ENCODE measurements around the gene ANKRD6.
A peak's percentile ranks its signal among the peaks of the same experiment; 100 is the strongest.

Gene ANKRD6

DNA sequence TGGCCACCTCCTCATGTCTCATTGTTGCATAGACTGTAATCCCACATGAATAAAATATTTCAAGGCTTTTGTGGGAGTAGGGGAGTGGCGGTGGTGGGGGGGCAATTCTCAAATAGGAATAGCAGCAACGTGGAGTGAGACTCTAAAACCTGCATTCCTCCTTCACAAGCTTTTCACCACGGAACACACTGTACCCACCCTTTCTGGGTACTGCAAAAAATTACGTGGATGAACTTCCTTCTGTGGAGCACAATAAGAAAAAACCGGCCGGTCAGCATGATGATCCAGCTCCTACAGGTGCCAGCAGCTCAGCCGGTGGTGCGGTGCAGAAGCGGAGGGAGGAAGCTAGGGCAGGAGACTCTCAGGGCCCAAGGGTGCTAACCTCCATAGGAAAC lies 19.9 kb upstream of the ANKRD6 start:
- DNase-seq (ENCODE audit: low spot score), result no peak

DNA sequence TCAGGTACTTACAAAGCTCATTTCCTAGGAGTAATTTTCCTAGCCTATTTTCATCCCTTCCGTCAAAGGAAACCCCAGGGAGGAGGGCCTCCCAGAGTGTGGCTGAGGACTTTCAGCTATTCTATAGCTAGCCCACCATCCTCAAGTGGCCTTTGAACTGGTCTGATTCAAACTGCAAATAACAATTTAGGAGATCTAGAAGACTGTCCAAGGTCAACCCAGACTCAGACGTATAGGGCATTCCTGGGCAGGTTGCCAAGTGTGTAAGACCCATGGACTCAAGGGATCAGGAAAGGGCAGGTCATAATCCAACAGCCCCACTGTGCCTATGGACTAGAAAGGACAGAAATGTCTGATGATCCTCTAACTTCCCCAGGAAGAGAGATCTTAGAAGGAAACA lies 18.7 kb upstream of the ANKRD6 start:
- no peak for DNase-seq (ENCODE audit: low spot score)

DNA sequence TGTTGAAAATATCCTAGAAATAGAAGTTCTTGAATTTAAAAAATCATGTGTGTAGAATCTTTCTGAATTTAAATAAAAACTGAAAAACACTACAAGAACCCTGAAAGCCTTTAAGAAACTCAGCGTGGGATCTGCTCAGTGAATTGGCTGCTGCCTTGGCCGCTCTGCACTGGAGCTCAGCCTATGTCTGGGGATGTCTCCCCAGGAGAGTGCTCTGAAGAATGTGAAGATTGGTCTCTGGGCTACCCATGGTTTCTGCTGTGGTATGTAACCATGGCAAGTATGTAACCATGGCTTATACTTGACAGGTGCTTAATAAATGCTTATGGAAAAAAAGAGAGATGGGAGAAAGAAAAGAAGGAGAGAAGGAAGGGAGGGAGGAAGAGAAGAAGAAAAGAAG lies 17.8 kb upstream of the ANKRD6 start:
- DNase-seq (ENCODE audit: low spot score), result no peak

DNA sequence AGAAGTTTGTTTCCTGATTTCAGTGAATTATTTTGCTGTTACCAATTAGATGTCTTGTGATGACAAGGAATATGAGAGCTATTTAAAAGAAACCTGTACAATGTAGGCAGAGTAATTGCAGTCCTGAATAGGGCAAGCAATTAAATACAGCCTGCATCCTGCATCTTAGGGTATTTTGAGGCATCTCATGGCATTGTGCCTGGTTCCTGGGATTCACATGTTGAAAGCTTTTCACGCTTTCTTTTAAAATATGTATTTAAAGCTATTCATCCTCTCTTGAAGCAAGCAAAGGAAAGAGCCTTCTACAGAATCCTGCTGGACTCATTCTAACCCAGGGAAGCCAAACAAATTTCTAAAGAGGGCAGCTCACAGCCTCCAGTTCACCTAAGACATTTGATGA lies 16.2 kb upstream of the ANKRD6 start:
- no peak for DNase-seq (ENCODE audit: low spot score)

DNA sequence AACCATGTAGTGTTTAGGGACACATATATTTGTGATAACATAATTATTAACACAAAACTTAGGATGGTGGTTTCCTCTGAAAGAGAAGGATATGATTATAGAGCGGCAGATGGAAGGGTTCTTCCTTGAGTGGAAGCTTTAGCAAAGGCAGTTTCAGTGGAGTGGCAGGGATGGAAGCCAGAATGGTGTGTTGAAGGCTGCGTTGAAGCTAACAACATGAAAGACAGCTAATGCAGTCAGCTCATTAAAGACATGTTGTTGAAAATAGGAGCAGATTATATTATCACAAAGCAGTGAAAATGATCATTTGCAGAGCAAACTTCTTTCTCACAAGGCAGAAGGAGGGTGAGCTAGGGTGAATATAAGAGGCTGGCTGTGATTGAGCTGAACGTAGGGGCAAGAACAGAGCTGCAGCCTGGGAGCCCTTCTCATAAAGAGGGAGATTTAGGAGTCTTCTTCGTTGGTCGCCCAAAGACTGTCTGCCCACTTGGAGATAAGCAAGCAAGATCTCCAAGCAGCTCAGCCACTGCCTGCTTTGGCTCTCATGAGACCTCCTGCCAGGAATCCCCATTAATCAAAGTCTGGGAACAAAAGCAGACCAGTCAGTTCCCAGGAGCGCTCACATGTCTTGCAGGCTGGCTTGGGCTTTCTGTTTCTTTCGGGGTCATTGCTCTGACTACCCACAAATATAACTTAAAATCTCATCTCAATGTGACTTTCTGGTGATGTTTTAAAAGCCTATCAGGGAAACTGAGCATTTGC lies 2.6 kb upstream of the ANKRD6 start:
- no peak for DNase-seq (ENCODE audit: low spot score)

DNA sequence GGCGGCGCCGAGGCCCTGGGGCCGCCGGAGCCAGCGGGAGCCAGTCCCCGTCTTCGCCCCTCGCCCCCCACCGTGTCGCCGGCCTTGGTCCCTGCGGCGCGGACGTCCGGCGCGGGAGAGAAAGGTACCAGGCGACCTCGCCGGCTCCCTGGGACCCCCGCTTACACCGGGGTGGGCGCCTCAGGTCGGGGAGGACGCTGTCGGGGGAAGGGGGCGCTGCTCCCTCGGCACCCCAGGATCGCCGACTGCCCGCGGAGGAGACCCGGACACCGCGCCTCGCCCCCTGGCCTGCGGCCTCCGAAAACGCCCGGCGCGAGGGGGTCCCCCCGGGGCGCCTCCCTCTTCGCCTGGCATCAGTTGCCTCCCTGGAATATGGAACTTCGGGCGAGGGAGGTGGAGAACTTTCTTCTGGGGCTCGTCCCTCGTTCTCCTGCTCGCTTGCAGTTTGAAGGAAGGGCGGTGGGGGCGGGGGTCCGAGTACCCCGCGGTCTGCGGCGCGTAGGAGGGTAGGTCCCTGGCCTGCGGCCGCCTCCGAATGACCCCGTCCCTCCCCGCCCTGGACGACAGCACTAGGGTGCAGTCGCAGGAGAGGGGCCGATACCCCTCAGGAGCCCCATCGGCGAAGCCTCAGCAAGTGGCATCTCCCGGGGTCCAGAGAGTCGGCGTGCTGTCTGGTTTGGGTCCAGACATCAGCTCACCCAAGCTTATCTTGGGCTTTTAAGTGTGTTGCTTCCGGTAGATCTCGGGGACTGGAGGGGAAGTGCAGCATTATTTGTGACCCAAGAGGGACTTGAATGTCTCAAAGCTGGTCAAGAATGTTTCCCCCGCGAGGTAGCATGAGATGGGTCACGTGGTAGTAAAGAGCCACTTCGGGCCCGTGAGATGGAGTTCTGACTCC lies 549 bp downstream of the ANKRD6 start:
- peak; percentile 24 for DNase-seq (ENCODE audit: low spot score)

DNA sequence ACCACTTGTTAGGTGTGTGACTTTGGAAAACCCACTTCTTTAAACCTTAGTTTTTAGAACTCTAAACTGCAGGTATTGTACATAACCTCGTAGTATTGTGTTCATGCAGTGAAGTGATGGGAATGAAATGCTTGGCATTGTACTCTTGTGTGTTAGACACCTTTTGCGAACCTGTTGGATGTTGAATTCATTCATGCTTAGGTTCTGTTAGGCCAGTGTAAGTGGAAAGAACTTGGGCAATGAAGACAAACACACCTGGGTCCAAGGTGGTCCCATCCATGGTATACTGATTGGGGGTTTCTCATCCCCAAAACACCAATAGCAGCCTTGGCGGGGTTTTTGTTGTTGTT lies 1.2 kb downstream of the ANKRD6 start:
- DNase-seq (ENCODE audit: low spot score), result no peak

DNA sequence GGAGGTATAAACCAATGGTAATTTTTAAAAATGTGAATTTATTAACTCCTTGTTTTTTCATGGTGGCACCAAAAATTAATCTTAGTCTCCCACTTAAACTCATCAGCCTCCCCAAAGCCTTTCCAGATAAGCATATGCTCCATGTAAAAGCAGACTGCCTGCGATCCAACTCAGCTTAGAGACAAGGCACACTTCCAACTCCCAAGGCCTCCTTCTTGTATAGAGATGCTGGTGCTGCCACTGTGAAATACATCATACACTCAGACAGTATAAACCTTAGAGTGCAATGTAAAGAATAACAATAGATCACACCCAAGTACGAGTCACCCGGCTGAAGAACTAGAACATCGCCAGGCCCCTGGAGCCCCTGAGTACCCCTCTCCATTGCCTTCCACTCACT lies 2.0 kb downstream of the ANKRD6 start:
- no peak for DNase-seq (ENCODE audit: low spot score)

DNA sequence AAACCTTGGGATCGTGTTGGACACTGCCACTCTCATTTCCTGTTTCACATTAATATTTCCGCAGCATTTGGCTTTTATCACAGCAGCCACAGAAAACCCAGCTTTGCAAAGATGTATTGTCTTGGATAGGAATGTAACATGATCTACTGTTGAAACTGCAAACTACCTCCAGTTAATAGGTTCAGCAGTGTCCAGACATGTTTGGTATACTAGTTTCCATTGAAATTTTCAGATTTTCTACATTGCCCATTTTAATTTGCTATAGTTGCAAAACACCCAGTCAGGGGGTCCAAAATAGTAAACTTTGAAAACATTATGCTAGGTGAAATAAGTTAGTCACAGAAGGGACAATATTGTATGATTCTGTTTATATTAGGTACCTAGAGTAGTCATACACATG lies 3.3 kb downstream of the ANKRD6 start:
- no peak for DNase-seq (ENCODE audit: low spot score)

DNA sequence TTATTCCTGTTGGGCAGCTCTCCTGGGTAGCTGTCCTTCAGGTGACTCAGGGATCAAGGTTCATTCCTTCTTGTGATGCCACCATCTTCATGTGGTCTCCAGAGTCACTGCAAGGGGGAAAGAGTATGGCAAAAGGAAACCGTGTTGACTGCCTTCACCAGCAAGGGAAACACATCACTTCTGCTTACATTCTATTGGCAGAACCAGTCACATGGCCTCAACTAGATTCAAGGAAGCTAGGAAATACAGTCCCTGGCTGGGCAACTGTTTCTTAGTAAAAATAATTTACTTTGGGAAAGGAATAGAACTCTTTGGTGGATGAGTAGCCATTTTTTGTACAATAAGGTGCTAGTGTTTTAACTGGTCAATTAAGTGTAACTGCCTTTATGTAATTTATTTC lies 5.3 kb downstream of the ANKRD6 start:
- DNase-seq (ENCODE audit: low spot score), result no peak

DNA sequence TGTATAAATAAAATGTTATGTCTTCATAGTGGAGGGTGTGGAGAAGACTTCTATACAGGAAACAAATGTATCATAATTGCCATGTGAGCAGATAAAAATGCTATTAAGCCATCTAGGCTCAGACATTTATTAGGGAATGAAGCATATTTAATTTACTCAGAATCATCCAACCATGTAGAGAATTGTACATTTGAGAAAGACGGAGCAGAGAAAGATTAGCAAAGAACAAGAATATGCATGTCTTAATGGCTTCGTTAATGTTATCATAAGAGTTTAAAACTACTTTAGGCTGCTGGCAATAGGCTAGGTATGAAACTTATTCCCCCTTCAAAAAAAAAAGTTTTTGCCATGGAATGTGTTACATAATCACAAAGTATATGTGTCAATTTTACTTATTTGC lies 6.1 kb downstream of the ANKRD6 start:
- DNase-seq (ENCODE audit: low spot score), result no peak

DNA sequence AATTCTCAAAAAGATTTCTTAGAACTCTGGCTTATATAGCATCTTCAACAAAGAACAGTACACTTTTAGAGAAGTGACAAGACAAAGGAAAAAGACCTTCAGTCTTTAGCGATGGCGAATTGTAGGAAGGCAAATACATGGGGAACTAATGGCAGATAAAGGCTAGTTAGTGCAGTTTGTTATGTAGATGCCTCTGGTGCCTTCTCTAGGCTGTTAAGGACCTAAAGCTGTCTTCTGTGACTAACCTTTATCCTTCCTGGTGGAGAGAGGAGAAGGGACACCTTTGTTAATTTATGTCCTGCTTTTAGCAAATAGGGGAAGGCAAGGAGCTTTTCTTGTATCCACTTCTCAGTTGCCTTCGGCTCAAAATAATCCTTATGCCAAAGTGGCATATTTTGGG lies 7.2 kb downstream of the ANKRD6 start:
- no peak for DNase-seq (ENCODE audit: low spot score)

DNA sequence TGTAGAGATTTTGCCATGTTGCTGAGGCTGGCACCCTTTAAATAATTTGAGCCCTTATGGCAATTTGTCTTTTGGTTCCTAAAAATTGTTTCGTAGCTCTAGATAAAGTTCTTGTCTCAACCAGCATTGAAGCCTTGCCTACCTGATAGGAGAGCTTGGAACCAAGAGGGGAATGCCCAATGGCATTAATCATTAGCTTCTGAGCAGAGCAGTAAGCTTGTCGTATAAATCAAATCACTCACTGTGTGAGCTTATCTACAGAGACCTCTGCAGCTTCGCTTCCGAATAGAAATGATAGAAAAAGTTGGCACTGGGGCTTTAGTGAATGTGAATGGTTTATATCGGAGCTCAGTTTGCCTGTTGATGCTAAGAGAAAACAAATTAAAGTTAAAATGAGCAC lies 10.7 kb downstream of the ANKRD6 start:
- no peak for DNase-seq (ENCODE audit: low spot score)

DNA sequence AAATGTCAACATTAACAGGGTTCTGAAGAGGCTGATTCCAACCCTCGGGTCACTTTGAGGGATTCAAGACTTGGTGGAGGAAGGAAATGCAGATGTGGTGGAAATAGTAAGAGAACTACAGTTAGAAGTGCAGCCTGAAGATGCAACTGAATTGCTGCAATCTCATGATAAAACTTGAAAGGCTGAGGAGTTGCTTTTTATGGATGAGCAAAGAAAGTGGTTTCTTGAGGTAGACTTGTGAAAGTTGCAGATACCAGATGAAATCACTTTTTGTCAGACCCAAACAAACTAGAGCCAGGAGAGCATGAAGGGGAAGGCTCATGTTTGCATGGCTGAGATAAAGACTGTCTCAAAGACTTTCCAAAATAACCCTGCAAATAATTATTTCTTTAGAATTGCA lies 16.2 kb downstream of the ANKRD6 start:
- no peak for DNase-seq (ENCODE audit: low spot score)

DNA sequence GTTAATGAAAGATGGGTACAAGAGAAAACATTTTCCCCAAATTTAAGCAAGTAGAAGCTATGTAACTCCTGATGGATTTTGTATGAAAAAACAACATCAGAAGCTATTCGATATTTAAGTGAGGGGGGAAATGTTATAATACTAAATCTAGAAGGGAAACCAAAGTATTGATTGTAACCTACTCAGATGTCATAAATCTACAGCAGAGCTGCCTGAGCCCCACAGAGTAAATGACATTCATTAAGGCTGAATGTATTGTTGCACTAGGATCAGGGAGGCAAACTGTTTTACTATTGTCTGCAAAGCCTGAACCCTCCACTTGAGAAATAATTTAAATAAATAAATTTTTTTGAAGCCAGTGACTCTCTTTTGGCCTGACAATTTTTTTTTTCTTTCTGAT lies 19.3 kb downstream of the ANKRD6 start:
- DNase-seq (ENCODE audit: low spot score), result no peak

DNA sequence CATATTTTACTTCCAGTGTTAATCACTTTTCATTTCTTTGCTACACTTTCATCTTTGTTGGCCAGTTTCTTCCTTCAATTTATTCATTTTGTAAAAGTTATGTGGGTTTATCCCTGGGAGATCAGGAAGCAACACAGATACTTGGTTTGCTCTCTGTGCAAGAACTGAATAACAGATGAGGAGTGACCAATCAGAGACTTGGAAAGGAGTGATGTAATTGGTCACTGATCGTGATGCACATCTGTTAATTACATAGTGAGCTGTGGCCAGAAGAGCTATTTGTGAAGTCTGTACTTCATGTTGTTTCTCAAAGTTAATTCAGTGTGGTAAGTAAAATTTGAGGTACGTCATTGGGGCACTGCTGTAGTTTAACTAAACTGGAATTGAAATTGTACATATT lies 21.3 kb downstream of the ANKRD6 start:
- DNase-seq (ENCODE audit: low spot score), result no peak

DNA sequence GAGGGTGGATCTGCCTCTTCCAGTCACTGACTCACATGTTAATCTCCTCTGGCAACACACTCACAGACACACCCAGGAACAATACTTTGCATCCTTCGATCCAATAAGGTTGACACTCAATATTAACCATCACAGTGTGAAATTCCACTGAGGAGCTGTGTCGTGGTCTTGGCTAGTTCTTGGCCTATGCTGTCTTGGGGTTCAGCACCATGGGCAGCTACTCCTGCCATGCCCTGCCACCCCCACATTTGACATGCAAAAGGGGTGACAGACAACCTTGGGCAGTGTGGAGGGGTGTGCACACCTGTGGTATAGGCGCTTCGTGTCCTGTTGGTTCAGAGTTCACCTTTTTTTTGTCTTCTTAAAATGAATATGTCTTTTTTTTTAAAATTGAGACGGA lies 25.8 kb downstream of the ANKRD6 start:
- no peak for DNase-seq (ENCODE audit: low spot score)

DNA sequence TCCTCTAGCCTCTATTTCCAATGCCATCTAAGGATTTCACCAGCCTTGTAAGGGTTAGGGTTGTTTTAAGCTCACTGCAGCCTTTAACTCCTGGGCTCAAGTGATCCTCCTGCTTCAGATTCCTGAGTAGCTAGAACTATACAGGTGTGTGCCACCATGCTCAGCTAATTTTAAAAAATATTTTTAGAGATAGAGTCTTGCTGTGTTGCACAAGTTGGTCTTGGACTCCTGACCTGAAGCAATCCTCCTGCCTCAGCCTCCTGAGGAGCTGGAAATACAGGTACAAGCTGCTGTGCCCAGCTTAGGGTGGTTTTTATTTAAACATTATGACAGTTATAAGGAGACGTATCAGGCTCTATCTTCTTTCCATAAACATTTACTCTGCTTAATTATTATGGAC lies 26.5 kb downstream of the ANKRD6 start:
- DNase-seq (ENCODE audit: low spot score), result no peak

DNA sequence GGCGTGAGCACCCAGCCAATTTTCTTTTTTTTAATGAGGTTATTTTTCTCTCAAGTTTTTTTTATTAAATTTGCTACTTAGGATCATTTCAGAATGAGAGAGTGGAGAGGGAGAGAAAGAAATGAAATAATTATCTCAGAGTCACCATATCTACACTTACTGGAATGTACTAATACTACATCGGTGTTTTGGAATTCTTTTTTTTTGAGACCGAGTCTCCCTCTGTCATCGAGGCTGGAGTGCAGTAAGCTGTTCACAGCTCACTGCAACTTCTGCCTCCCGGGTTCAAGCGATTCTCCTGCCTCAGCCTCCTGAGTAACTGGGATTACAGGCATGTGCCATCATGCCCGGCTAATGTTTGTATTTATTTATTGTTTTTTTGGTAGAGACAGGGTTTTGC lies 27.8 kb downstream of the ANKRD6 start:
- no peak for DNase-seq (ENCODE audit: low spot score)

DNA sequence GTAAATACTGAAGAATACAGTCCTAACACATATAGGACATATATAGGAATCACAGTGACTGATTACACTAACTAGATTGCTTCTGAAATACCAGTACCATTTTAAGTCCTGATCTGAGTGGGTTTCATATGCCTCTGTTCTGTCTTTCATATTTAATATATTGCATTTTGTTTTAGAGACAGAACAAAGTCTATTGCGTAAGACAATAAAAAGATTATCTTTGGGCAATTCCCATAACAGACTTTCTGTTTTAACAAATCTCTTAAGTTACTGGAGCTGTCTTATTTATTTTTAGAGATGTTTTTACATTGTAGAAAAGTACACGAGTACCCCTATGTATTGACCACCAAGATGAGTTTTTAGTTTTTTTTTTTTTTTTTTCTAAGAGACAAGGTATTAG lies 29.6 kb downstream of the ANKRD6 start:
- no peak for DNase-seq (ENCODE audit: low spot score)

DNA sequence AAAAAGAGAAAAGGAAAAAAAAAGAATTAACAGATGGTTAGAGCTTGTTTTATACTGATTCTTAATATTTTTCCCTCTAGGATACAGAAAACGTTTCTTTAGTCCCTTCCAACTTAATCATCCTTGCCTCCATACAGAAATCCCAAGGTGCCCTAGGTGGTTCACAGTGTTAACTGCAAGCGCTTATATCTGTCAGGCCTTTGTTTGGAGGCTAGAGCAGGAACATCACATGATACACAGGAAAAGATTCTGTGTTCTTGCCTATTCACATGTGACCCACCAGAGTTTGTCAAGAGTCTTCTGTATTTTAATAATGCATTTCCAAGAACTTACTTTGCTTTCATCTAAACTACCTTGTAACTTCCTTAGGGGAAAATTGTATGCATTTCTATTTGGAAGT lies 31.3 kb downstream of the ANKRD6 start:
- no peak for DNase-seq (ENCODE audit: low spot score)

DNA sequence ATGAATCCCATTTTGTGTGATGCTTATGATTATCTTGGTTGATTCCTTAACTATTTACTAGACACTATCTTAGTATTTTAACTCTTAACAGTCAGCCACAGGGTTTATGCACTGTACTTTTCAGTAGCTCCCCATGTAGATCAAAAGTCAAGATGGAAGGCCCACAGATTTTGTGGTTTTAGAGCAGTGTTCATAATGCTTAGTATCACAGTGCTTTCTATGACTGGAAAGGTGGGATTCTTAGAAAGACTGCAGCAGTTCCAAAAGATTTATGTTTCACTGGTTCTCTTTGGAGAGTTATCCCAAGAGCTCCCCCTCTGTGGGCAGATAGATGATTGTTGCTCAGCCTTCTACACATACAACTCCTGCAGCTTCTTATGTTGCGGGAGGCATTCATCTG lies 34.5 kb downstream of the ANKRD6 start:
- DNase-seq (ENCODE audit: low spot score), result no peak

DNA sequence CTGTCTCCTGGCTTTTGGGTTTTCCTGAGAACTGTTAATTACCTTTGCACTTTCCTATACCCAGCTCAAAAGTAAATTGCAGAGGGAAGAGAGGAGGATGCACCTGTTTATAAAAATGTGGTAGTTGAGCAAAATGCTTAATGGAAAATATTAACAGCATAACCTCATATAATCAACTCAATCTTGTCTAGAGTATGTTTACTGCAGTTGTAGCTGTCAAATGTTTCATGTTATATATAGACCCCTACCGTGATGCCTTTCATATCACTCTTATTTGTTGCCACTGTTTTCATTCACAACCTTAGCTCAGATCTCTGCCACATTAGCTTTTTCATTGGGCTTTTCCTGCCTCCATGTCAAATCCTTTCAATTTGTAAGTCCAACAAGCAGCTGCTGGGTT lies 36.0 kb downstream of the ANKRD6 start:
- no peak for DNase-seq (ENCODE audit: low spot score)

All from kidney capillary endothelial cell (primary cell).